ENCODE results near the gene DRD2. TPM values are rescaled to one million over a fixed set of nuclear protein-coding genes. Genes with fewer than 3 reads are reported as not detected.

The DRD2 gene
- total RNA-seq, 1 donor = not detected

DNA sequence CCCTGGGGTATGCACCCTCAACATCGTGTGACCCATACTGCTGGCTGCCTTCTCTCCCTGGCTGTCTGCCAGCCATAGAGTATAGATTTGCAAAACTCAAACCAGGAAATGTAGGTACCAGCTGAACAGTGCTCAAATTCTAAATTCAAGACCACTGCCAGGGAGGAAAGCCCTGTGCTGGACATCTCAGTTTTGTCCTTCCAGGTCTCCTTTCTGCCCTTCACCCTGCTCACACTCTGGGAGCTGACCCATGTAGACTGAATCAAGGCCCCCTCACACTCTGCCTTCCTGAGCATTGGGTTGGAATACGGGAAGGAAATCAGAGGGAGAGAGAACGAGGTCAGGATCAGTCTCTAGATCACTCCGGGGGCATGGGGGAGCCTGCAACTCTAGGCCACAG lies 12.4 kb upstream of the DRD2 start:
- DNase-seq (ENCODE audit: low read depth) = no peak
- TF ChIP-seq, protein P1, sequence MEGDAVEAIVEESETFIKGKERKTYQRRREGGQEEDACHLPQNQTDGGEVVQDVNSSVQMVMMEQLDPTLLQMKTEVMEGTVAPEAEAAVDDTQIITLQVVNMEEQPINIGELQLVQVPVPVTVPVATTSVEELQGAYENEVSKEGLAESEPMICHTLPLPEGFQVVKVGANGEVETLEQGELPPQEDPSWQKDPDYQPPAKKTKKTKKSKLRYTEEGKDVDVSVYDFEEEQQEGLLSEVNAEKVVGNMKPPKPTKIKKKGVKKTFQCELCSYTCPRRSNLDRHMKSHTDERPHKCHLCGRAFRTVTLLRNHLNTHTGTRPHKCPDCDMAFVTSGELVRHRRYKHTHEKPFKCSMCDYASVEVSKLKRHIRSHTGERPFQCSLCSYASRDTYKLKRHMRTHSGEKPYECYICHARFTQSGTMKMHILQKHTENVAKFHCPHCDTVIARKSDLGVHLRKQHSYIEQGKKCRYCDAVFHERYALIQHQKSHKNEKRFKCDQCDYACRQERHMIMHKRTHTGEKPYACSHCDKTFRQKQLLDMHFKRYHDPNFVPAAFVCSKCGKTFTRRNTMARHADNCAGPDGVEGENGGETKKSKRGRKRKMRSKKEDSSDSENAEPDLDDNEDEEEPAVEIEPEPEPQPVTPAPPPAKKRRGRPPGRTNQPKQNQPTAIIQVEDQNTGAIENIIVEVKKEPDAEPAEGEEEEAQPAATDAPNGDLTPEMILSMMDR (IDR thresholded peaks at IDR 0.05; ENCODE audit: insufficient read depth, low read depth, low read length) = no peak
- no peak overlapping the region for H3K4me3 ChIP-seq (ENCODE audit: low read depth, low read length)

DNA sequence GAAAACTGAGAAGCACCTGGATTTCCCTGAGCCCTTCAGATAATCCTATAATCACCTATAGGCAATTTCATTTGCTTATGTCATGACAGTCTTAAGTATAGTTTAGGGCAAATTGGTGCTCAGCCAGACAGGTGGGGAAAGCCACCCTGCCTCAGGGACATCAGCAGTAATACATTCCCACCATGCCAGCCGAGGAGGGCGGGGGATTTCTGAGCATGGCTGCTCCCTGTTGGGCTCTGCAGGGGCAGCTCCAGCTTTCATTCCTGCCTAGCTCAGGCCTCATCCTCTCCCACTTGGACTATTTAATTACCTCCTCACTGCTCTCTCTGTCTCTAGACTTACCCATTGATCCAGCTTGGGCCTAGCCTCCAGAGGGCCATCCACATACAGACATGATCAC lies 9.0 kb upstream of the DRD2 start:
- TF ChIP-seq, protein P1 (IDR thresholded peaks at IDR 0.05; ENCODE audit: insufficient read depth, low read depth, low read length) = no peak
- H3K4me3 ChIP-seq (ENCODE audit: low read depth, low read length) = no peak overlapping the region
- no peak for DNase-seq (ENCODE audit: low read depth)

DNA sequence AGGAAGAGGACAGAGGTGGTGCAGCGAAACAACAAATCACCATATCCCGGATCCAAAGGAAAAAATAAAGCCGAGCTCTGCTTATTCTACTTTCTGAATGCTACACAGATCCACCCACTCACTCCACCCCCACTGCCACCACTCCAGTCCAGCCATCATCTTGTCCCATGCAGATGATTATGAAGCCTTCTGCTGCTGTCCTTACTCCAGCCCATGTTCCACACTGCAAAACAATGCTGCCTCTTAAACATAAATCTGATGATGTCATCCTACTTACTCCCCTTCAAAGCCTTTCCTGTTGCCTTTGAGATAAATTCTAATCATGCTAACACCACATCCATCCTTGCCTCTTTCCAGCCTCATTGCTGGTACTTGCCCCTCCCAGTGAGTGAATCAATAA lies 6.5 kb upstream of the DRD2 start:
- no peak overlapping the region for H3K4me3 ChIP-seq (ENCODE audit: low read depth, low read length)
- no peak for DNase-seq (ENCODE audit: low read depth)
- TF ChIP-seq, protein P1 (IDR thresholded peaks at IDR 0.05; ENCODE audit: insufficient read depth, low read depth, low read length) = no peak

DNA sequence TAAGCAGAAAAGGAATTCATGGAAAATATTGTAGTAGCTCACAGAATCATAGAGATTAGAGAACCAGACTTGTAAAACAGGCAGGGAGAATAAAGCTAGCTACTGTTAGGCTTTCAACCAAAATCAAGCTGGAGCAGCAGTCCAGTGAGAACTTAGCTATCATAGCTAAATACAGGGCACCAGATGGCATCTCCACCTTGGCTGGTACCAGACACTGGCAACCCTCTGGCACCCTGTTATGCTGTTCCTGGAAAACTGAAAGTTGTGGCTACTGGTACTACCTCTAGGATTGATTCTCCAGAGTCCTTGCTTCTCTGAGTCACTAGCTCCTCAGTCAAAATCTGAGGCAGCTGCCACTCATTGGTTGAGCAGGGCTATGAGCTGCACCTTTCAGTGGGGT lies 6.0 kb upstream of the DRD2 start:
- no peak overlapping the region for H3K4me3 ChIP-seq (ENCODE audit: low read depth, low read length)
- TF ChIP-seq, protein P1 (IDR thresholded peaks at IDR 0.05; ENCODE audit: insufficient read depth, low read depth, low read length) = no peak
- no peak for DNase-seq (ENCODE audit: low read depth)

DNA sequence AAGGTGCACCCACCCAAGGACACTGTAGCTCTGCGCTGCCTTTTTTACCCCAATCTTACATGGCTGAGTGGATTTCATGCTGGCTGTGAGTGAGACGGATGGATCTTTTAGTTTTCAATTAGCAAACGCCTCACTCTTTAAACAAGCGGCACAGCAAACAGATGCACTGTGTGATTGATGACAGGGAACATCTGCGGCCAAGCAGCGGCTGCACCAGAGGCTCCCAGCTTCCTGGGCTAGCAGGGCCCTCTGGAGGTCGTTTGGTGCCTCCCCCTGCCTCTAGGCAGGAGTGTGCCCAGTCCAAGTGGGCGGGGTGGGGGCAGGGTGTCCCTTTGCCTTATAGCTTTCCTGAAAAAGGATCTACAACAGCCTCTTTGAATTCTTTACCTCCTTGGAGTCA lies 2.1 kb upstream of the DRD2 start:
- H3K4me3 ChIP-seq (ENCODE audit: low read depth, low read length) = no peak overlapping the region
- TF ChIP-seq, protein P1 (IDR thresholded peaks at IDR 0.05; ENCODE audit: insufficient read depth, low read depth, low read length) = peak; percentile 31
- peak; percentile 33 for DNase-seq (ENCODE audit: low read depth)

DNA sequence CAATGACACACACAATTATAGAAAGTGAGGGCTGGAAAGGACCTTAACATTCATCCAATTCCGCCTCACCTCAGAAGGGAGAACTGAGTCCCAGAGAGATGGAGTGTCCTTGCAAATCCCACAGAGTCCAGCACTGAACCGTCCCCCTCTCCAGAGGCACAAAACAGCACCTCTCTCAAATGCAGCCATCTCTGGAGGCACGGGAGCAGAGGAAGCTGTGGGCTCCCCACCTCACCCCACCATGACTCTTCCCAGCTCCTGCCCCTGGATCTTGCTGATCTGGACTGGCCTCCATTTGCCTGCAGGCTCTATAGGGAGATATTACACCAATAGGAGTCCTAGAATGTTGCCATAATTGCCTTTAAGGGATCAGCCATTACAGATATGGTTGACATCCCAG lies 1.4 kb upstream of the DRD2 start:
- DNase-seq (ENCODE audit: low read depth) = no peak
- TF ChIP-seq, protein P1 (IDR thresholded peaks at IDR 0.05; ENCODE audit: insufficient read depth, low read depth, low read length) = no peak
- H3K4me3 ChIP-seq (ENCODE audit: low read depth, low read length) = no peak overlapping the region

DNA sequence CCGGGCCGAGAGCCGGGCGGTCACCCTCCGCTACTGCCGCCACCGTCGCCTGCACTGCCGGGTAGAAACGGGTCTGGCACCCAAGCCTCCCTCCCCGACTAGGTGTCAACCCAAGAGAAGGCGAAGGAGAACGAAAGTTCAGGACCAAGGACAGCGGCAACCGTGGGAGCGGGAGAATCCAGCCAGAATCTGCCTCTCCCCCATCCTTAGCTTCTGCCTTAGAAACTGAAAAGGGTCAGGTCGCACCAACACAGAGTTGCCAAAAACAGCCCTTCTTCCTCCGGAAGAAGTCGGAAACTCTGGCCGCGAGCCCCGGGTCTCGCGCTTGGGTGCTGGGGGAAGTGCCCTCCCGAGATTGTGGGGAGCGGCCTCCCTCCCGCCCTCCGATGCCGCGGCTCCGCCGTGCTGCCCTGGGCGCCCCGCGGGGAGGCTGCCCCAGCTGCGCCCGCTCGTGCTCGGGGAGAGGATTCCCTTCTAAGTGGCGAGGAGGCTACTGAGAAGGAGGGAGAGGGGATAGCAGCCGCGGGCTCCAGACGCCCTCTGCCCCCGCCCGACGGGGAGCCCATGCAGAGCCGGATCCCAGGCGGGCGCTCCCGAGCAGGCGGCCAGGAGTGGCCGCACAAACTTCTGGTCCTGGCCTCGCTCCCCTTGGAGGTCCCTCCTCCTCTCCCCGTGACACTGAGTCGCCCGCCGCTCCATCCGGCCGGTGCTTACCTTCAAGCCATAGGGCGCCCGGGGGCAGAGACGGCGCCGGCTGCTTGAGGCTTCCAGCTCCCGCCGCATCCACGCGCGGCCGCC lies 637 bp downstream of the DRD2 start:
- peak; percentile 83 for DNase-seq (ENCODE audit: low read depth)
- H3K4me3 ChIP-seq (ENCODE audit: low read depth, low read length) = peak overlapping the region; percentile 23
- TF ChIP-seq, protein P1 (IDR thresholded peaks at IDR 0.05; ENCODE audit: insufficient read depth, low read depth, low read length) = no peak
